ENCODE data around the gene ACKR3. TPM values are rescaled to one million over a fixed set of nuclear protein-coding genes. Genes with fewer than 3 reads are reported as not detected.

Gene ACKR3
- total and polyA plus RNA-seq, 2 experiments from 2014 or later = 1.0 to 3.0 TPM

DNA sequence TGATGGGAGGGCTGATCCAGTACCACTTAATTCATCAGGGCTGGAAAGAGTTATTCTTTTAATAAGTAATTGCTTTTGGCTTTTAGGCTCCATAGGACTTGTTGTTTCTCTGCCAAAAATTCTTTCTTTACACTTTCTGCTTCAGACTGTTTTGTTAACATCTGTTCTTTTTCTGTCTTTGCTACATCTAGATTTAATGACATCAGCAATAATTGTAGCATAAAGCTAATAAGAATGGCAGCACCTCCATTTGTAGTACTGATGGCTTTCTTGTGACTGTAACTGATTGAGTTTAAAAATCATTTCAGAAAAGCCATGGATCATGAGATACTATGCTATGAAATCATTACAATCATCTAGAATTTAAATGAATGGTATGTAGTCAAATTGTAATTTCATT is 46.4 kb upstream of the ACKR3 start:
- no peak for ATAC-seq
- Mint-ChIP-seq H3K36me3 (ENCODE audit: low read depth) (no peaks in the 10 kb centered on the region), H3K27me3 (ENCODE audit: insufficient read depth, low read depth, poor library complexity) (peaks cover 3% of the 10 kb centered on the region), H3K4me1 (no peaks in the 10 kb centered on the region), H3K9me3 (no peaks in the 10 kb centered on the region; the same call in 2 of the 3 replicates), H3K27ac (no peak overlapping the region), H3K4me3 (no peak overlapping the region)
- Histone ChIP-seq H3F3A (replicated peaks; ENCODE audit: low read depth) (no peaks in the 10 kb centered on the region), H3K4me2 (no peak overlapping the region), H3K36me3 (ENCODE audit: insufficient read depth) (no peaks in the 10 kb centered on the region), H4K20me1 (replicated peaks; ENCODE audit: insufficient read depth) (no peaks in the 10 kb centered on the region; the same call in 1 of the 2 replicates), H3K27ac (ENCODE audit: low read depth) (no peak overlapping the region), H2AFZ (no peak overlapping the region), H3K79me2 (replicated peaks; ENCODE audit: insufficient read depth) (no peaks in the 10 kb centered on the region), H3K4me3 (no peak overlapping the region), H3K9me2 (ENCODE audit: insufficient read depth) (no peaks in the 10 kb centered on the region), H3K4me1 (ENCODE audit: insufficient read depth) (no peaks in the 10 kb centered on the region), H3K27me3 (ENCODE audit: insufficient read depth) (no peaks in the 10 kb centered on the region)
- TF ChIP-seq REST (IDR thresholded peaks at IDR 0.05; ENCODE audit: unreplicated experiment) (no peak), ZNF331 (CRISPR knock-in tag; IDR thresholded peaks at IDR 0.05; ENCODE audit: low read depth) (no peak), EZH2phosphoT487 (IDR thresholded peaks at IDR 0.05; ENCODE audit: unreplicated experiment) (no peak), CREB1 (CRISPR knock-in tag; IDR thresholded peaks at IDR 0.05; ENCODE audit: low read depth) (no peak), EZH2 (IDR thresholded peaks at IDR 0.05; ENCODE audit: low read depth, unreplicated experiment) (no peak), ETS1 (IDR thresholded peaks at IDR 0.05) (no peak), JUNB (IDR thresholded peaks at IDR 0.05; ENCODE audit: unreplicated experiment) (no peak), STAT1 (IDR thresholded peaks at IDR 0.05; ENCODE audit: unreplicated experiment) (no peak), NANOG (IDR thresholded peaks at IDR 0.05; ENCODE audit: borderline replicate concordance) (no peak), POLR2AphosphoS5 (IDR thresholded peaks at IDR 0.05; ENCODE audit: low read depth) (no peak), ZNF114 (CRISPR knock-in tag; IDR thresholded peaks at IDR 0.05) (no peak)
- TF ChIP-seq, protein P1, sequence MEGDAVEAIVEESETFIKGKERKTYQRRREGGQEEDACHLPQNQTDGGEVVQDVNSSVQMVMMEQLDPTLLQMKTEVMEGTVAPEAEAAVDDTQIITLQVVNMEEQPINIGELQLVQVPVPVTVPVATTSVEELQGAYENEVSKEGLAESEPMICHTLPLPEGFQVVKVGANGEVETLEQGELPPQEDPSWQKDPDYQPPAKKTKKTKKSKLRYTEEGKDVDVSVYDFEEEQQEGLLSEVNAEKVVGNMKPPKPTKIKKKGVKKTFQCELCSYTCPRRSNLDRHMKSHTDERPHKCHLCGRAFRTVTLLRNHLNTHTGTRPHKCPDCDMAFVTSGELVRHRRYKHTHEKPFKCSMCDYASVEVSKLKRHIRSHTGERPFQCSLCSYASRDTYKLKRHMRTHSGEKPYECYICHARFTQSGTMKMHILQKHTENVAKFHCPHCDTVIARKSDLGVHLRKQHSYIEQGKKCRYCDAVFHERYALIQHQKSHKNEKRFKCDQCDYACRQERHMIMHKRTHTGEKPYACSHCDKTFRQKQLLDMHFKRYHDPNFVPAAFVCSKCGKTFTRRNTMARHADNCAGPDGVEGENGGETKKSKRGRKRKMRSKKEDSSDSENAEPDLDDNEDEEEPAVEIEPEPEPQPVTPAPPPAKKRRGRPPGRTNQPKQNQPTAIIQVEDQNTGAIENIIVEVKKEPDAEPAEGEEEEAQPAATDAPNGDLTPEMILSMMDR (conservative IDR thresholded peaks at IDR 0.05; ENCODE audit: low read depth in 2 of 2) = no peak
- TF ChIP-seq, protein P2, sequence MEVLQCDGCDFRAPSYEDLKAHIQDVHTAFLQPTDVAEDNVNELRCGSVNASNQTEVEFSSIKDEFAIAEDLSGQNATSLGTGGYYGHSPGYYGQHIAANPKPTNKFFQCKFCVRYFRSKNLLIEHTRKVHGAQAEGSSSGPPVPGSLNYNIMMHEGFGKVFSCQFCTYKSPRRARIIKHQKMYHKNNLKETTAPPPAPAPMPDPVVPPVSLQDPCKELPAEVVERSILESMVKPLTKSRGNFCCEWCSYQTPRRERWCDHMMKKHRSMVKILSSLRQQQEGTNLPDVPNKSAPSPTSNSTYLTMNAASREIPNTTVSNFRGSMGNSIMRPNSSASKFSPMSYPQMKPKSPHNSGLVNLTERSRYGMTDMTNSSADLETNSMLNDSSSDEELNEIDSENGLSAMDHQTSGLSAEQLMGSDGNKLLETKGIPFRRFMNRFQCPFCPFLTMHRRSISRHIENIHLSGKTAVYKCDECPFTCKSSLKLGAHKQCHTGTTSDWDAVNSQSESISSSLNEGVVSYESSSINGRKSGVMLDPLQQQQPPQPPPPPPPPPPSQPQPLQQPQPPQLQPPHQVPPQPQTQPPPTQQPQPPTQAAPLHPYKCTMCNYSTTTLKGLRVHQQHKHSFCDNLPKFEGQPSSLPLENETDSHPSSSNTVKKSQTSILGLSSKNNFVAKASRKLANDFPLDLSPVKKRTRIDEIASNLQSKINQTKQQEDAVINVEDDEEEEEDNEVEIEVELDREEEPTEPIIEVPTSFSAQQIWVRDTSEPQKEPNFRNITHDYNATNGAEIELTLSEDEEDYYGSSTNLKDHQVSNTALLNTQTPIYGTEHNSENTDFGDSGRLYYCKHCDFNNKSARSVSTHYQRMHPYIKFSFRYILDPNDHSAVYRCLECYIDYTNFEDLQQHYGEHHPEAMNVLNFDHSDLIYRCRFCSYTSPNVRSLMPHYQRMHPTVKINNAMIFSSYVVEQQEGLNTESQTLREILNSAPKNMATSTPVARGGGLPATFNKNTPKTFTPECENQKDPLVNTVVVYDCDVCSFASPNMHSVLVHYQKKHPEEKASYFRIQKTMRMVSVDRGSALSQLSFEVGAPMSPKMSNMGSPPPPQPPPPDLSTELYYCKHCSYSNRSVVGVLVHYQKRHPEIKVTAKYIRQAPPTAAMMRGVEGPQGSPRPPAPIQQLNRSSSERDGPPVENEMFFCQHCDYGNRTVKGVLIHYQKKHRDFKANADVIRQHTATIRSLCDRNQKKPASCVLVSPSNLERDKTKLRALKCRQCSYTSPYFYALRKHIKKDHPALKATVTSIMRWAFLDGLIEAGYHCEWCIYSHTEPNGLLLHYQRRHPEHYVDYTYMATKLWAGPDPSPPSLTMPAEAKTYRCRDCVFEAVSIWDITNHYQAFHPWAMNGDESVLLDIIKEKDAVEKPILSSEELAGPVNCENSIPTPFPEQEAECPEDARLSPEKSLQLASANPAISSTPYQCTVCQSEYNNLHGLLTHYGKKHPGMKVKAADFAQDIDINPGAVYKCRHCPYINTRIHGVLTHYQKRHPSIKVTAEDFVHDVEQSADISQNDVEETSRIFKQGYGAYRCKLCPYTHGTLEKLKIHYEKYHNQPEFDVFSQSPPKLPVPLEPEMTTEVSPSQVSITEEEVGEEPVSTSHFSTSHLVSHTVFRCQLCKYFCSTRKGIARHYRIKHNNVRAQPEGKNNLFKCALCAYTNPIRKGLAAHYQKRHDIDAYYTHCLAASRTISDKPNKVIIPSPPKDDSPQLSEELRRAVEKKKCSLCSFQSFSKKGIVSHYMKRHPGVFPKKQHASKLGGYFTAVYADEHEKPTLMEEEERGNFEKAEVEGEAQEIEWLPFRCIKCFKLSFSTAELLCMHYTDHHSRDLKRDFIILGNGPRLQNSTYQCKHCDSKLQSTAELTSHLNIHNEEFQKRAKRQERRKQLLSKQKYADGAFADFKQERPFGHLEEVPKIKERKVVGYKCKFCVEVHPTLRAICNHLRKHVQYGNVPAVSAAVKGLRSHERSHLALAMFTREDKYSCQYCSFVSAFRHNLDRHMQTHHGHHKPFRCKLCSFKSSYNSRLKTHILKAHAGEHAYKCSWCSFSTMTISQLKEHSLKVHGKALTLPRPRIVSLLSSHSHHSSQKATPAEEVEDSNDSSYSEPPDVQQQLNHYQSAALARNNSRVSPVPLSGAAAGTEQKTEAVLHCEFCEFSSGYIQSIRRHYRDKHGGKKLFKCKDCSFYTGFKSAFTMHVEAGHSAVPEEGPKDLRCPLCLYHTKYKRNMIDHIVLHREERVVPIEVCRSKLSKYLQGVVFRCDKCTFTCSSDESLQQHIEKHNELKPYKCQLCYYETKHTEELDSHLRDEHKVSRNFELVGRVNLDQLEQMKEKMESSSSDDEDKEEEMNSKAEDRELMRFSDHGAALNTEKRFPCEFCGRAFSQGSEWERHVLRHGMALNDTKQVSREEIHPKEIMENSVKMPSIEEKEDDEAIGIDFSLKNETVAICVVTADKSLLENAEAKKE (CRISPR knock-in tag; IDR thresholded peaks at IDR 0.05) = no peak
- DNase-seq (ENCODE audit: low spot score) = no peak

Measured in GM23338 (cell line).